GM10847 (cell line): Measurements from ENCODE around the gene SLC9A8.

Experiments
- POLR2A ChIP-seq: IDR thresholded peaks from 2 replicates; pipeline ENCODE4 v1.6.1; 2011; ENCODE audit not compliant: insufficient read length; ENCODE audit errors: extremely low read depth

The SLC9A8 gene, protein sequence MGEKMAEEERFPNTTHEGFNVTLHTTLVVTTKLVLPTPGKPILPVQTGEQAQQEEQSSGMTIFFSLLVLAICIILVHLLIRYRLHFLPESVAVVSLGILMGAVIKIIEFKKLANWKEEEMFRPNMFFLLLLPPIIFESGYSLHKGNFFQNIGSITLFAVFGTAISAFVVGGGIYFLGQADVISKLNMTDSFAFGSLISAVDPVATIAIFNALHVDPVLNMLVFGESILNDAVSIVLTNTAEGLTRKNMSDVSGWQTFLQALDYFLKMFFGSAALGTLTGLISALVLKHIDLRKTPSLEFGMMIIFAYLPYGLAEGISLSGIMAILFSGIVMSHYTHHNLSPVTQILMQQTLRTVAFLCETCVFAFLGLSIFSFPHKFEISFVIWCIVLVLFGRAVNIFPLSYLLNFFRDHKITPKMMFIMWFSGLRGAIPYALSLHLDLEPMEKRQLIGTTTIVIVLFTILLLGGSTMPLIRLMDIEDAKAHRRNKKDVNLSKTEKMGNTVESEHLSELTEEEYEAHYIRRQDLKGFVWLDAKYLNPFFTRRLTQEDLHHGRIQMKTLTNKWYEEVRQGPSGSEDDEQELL

DNA sequence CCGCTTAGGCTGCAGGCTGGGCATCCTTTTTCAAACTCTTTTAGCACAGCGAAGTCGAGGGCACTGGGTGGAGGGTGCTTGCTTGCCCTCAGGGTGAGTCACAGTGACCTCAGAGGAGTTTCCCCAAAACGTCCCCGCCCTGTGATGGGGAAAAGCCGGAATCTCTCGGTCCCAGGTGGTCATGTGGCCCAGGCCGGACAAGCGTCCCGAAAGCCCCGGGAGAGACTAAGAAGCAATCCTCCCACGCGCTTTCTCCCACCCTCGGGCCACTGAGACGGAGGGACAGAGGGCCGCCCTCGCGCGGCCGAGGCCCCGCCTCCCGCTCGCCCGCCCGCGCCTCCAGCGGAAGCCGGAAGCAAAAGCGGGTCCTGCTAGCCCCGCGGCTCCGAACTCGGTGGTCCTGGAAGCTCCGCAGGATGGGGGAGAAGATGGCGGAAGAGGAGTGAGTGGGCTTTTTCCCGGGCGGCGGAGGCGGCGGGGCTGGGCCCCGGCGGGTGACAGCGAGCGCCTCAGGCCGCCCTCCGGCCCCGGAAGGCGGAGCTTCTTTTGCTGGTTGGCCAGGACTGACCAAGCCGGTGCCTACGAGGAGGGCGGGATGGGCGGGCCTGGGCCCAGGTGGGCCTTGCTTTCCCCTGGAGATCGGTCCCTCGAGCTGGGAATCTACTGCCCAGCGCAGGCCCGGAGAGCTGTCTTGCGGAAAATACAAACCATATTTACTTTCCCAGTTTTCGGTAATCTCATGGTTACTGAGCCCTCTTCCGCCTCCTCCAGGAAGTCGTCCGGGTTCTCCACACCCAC, at the start of gene SLC9A8:
Gene SLC9A8, plus strand, starts transcription at position 322 of the 798 bp plus-strand sequence. Its CDS starts 95 bp downstream, at position 417.
- TF ChIP-seq POLR2A, result peak; percentile 76

DNA sequence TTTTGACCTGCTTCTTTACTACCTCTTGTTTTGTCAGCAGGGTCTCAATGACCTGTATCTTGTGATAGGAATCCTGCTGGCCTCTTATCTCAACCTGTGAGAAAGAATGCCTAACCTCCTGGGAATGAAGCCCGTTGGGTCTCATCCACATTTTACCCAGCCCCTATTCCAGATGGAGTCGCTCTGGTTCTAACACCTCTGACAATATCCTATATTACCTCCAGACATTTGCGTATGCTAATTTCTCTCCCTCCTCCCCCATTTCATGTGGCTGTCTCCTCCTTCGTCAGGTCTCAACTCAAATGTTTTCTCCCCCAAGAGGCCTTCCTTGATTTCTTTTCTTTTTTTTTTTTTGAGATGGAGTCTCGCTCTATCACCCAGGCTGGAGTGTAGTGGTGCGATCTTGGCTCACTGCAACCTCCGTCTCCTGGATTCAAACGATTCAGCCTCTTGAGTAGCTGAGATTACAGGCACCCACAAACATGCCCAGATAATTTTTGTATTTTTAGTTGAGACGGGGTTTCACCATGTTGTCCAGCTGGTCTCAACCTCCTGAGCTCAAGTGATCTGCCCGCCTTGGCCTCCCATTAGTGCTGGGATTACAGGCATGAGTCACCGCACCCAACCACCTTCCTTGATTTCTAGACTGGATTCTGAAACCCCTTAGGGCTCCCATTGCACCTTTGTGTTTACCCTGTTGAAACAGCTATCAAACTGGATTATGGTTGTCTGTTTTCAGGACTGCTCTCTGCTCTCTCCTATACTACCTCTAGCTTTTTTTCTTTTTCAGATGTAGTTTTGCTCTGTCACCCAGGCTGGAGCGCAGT, 49.5 kb upstream of the SLC9A8 start:
- TF ChIP-seq POLR2A, result no peak

DNA sequence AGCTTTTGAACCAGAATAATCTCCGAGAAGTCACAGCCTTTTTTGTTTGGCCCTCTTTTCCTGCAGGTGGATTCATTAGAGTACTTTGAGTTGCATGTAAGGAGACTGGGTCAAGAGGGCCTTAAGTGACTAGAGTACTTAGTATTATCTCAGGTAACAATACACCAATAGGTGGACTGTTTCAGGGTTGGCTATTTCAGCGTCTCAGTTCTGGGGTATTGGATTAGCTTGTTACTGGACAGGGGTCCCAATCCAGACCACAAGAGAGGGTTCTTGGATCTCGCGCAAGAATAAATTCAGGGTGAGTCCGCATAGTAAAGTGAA, 47.3 kb upstream of the SLC9A8 start:
- TF ChIP-seq POLR2A, result no peak

DNA sequence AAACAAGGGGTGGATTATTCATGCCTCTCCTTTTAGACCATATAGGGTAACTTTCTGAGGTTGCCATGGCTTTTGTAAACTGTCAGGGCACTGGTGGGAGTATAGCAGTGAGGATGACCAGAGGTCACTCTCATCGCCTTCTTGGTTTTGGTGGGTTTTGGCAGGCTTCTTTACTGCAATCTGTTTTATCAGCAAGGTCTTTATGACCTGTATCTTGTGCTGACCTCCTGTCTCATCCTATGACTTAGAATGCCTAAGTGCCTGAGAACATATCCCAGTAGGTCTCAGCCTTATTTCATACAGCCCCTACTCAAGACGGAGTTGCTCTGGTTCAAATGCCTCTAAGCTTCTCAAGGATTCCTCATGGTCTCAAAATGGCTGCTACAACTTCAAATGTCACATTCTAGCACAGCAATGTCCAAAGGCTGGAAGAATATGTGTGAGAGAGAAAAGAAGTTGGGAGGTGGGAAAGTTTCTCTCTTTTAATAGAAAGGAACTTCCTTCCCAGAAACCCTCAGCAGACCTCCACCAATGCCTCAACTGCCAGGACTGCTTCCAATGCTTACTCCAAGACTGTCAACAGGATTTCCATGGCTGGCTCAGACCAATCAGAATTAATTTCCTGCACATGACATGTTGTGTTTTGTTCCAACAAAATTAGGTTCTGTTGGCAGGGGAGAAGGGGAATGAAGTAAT, 46.6 kb upstream of the SLC9A8 start:
- TF ChIP-seq POLR2A, result no peak

DNA sequence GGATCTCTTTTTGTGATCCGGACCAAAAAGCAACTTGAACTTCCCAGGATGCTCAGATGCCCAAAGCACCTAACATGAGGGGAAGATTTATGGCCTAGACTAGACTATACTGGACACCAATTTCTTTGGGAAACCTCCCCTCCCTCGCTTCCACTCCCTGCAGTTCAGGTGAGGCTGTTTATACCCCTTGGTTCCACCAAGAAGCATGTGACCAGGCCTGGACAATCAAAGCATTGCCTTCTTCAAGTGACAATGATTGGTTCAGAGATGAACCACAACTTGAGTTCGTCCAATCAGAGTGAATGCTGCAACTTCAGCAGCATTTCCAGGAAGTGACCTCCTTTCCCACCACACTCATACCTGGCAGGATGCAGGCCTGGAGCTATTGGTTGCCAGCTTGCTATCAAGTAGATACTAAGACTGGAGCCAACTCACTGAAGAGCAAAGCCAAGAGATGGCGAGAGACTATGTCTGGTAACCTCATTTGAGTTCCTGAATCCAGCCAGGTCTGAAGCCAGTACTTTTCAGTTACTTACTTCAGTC, 45.6 kb upstream of the SLC9A8 start:
- TF ChIP-seq POLR2A, result no peak

DNA sequence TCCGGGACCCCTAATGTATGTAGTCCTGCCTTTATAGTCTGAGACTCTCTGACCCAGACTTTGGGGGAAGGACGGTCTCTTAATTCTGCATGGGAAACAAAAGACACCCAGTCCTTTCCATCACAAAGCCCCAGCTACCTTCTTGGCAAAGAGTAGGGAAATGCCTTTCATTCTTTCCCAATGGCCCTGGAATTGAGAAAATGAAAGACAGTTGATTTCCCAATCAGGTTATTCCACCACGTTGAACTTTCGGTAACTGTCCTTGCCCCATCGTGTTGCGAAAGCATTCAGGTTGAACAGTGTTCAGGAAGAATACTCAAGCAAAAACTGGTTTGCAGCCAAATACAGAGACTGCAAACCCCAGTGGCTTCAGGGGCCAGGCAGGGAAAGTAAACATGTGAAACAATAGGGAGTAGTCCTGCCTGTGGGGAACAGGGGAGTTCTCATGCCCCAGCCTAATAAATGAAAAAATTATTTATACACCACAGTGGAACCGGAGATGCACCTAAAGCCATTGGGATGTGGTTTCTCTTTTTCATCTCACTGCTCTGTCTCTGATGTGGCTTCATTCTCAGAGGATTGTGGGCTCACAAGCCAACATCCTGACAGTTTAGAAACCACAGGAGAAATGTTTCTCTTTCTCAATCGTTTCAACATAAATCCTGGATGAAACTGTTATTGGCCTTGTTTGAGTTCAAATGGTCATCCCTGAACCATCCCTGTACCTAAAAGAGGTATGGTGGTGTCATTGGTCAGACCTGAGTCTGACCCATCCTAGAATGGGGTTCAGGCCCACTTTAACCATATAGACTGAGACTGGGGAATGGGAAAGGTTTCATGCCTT, 44.2 kb upstream of the SLC9A8 start:
- TF ChIP-seq POLR2A, result no peak

DNA sequence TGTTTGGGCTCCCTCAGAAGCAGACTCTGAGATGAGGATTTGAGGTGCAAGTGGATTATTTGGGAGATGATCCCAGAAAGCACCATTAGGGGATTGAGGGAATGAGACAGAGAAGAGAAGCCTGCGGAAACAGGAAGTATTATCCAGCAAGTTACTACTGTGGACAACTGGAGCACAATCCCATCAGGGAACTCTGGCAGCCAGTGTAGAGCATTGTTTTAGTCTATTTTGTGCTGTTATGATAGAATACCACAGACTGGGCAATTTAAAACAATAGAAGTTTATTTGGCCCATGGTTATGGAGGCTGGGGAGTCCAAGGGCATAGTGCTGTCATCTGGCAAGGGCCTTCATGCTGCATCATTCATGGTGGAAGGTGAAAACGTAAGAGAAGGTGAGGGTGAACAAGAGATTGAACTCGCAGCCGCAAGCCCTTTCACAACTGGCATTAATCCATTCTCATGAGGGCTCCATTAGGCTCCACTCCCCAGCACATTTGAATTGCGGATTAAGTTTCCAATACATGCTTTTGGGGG, 43.5 kb upstream of the SLC9A8 start:
- TF ChIP-seq POLR2A, result no peak

DNA sequence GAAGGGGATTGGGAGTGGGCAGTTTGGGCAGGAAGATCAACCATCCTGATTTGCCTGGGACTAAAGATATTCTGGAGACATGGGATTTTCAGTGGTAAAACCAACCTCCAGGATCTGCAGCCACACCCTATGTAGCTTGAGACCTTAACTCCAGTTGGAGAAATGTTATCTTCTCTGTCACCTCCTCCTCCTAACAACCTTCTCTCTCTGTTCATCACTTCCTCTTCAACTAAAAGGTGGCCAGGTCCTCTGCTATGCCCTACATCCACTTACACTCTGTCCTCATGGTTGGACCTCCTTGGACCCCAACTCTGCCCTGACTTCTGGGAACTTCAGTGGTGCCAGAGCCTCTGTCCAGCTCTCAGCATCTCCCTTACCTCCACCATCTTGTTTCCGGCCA, 42.0 kb upstream of the SLC9A8 start:
- no peak for TF ChIP-seq POLR2A

DNA sequence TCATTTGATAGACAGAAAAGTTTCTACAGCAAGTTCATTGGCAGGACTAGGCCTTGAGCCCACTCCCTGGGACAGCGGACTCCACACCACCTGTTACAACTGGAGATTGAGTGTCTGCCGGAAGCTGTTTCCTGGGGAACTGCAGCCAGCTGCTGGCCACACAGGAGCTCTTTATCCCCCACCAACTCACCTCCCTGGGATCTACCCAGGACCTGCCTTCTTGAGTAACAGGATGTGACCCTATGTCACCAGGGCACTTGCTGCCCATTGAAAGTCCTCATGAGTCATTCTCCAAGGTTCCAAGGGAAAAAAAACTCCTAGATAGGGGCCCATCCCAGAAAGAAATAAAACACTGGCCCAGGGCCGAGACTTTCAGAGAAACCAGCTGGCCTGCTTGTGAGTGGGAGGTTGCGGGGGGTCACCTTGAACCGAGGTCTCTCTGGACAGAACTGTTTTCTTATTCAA, 37.4 kb upstream of the SLC9A8 start:
- TF ChIP-seq POLR2A, result no peak

DNA sequence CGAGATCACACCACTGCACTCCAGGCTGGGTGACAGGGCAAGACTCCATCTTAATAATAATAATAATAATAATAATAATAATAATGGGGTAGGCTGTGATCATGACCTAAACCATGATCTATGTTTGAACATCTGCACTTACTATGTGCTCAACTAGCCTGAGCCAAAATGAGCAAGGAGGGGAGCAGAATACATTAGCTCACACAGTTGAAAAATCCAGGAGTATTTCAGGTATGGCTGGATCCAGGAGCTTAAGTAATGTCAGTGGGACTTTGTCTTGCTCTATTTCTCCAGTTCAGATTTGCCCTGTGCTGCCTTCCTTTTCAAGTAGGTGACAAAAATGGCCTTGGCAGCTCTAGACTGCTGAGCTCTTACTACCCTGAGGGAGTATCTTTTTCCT, 32.7 kb upstream of the SLC9A8 start:
- no peak for TF ChIP-seq POLR2A

DNA sequence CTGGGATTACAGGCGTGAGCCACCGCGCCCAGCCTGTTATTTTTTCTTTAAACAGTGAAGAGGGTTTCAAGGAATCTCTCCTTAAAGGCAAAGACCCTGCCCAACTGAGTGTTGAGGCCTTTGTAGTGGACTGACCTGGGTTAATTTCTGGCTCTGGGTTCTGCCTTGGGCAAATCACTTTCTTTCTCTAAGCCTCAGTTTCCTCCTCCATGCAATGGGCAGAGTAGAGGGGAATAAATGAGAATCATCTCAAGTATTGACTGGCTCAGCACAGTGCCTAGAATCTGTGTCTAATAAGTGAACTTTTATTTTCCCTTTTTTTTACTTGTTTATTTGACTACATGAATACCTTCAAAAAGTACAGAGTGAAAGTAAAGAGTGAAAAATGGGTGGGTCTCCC, 31.0 kb upstream of the SLC9A8 start:
- no peak for TF ChIP-seq POLR2A

DNA sequence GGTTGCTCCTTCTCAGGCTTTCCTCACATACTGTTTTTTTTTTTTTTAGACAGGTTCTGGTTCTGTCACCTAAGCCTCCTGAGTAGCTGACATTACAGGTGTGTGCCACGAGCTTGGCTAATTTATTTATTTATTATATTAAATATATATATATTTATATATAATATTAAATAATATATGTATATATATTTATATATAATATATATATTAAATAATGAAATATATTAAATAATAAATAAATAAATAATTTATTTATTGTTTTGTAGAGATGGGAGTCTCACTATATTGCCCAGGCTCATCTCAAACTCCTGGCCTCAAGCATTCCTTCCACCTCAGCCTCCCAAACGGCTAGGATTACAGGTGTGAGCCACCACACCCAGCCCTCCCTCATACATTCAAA, 28.3 kb upstream of the SLC9A8 start:
- no peak for TF ChIP-seq POLR2A
